CD14-positive monocyte (primary cell): ENCODE measurements around the gene EPS8L1. TPM values are rescaled to one million over a fixed set of nuclear protein-coding genes. Genes with fewer than 3 reads are reported as not detected.
"Not testable (repeated sequence)": the region's sequence is repeated elsewhere in the genome, so short reads cannot be mapped to it uniquely, and the experiment has no call there.

Source experiments
- DNase-seq, 3 donors: peaks; one replicate each; pipeline ENCODE4 v3.0.0-alpha.2; 2011 to 2022
- H2AFZ ChIP-seq: 2 replicates; pipeline ENCODE4 v1.6.0; 2012; ENCODE audit warnings: mild to moderate bottlenecking, low read depth, low read length, inconsistent platforms; ENCODE audit not compliant: insufficient read depth, poor library complexity, severe bottlenecking
- H3K27ac ChIP-seq, 2 donors: 1 replicate in 1 of 2; 2 replicates in 1 of 2; pipeline ENCODE4 v1.5.1; 2012 to 2013; ENCODE audit warnings: low read length in 2 of 2, control low read depth in 1 of 2, inconsistent platforms in 1 of 2, low read depth in 1 of 2, mild to moderate bottlenecking in 1 of 2
- H3K27me3 ChIP-seq, 2 donors: one replicate each; pipeline versions ENCODE4 v1.6.0 to v1.6.1; 2011 to 2013; ENCODE audit warnings: low read length in 2 of 2; ENCODE audit not compliant: control insufficient read depth in 2 of 2, insufficient read depth in 2 of 2
- H3K36me3 ChIP-seq, 2 donors: replicated peaks in 1 of 2; 1 replicate in 1 of 2; 2 replicates in 1 of 2; pipeline versions ENCODE4 v1.5.1 to v1.6.1; 2012 to 2013; ENCODE audit warnings: low read length in 2 of 2, control low read depth in 1 of 2, inconsistent platforms in 1 of 2, mild to moderate bottlenecking in 1 of 2; ENCODE audit not compliant: insufficient read depth in 2 of 2, control insufficient read depth in 1 of 2
- H3K4me1 ChIP-seq, 2 donors: 1 replicate in 1 of 2; 2 replicates in 1 of 2; pipeline versions ENCODE4 v1.5.1 to v1.6.1; 2012 to 2013; ENCODE audit warnings: low read length in 2 of 2, control low read depth in 1 of 2, inconsistent platforms in 1 of 2, mild to moderate bottlenecking in 1 of 2, moderate library complexity in 1 of 2; ENCODE audit not compliant: insufficient read depth in 2 of 2, control insufficient read depth in 1 of 2
- H3K4me2 ChIP-seq: replicated peaks from 2 replicates; pipeline ENCODE3; 2012; ENCODE audit warnings: low read length, moderate library complexity, mild to moderate bottlenecking; ENCODE audit not compliant: poor library complexity, severe bottlenecking; ENCODE audit errors: extremely low read depth
- H3K4me3 ChIP-seq, 3 experiments: fragments of 200-600 bp in 1 of 3; sonication (generic) in 1 of 3; replicated peaks in 1 of 3; 1 replicate in 2 of 3; 2 replicates in 1 of 3; pipeline ENCODE4 v1.5.1; 2011 to 2013; ENCODE audit warnings: low read length in 3 of 3, mild to moderate bottlenecking in 3 of 3, control low read depth in 2 of 3, low read depth in 2 of 3, inconsistent platforms in 1 of 3, moderate library complexity in 1 of 3
- H3K79me2 ChIP-seq: 2 replicates; pipeline ENCODE4 v1.6.0; 2012; ENCODE audit warnings: mild to moderate bottlenecking, control low read depth, inconsistent platforms, low read length, moderate library complexity; ENCODE audit not compliant: insufficient read depth
- H3K9ac ChIP-seq: 2 replicates; pipeline ENCODE4 v1.6.0; 2017; ENCODE audit warnings: low read length, mild to moderate bottlenecking; ENCODE audit not compliant: insufficient read depth, poor library complexity, severe bottlenecking
- H3K9me3 ChIP-seq, 2 donors: replicated peaks in 1 of 2; 1 replicate in 1 of 2; 2 replicates in 1 of 2; pipeline versions ENCODE4 v1.5.1 to v1.6.1; 2012 to 2013; ENCODE audit warnings: low read length in 2 of 2, control low read depth in 1 of 2; ENCODE audit not compliant: control insufficient read depth in 1 of 2, insufficient read depth in 1 of 2
- H4K20me1 ChIP-seq: 2 replicates; pipeline ENCODE4 v1.6.0; 2012; ENCODE audit warnings: mild to moderate bottlenecking, low read length, control low read depth, moderate library complexity; ENCODE audit not compliant: insufficient read depth
- H3K27ac Mint-ChIP-seq, 7 donors: one replicate each; pipeline ENCODE4 v1.8.0; 2020; ENCODE audit warnings: mild to moderate bottlenecking in 7 of 7, mixed read lengths in 7 of 7, moderate library complexity in 6 of 7, inconsistent platforms in 2 of 7
- H3K27me3 Mint-ChIP-seq, 3 donors: one replicate each; pipeline ENCODE4 v1.8.0; 2021 to 2022; ENCODE audit warnings: low read depth in 3 of 3, mild to moderate bottlenecking in 3 of 3, mixed read lengths in 3 of 3, moderate library complexity in 3 of 3, inconsistent platforms in 1 of 3
- H3K36me3 Mint-ChIP-seq, 2 donors: one replicate each; pipeline ENCODE4 v1.8.0; 2020; ENCODE audit warnings: mixed read lengths in 2 of 2, inconsistent platforms in 1 of 2, mild to moderate bottlenecking in 1 of 2
- H3K4me1 Mint-ChIP-seq: one replicate; pipeline ENCODE4 v1.8.0; 2020; ENCODE audit warnings: mild to moderate bottlenecking, mixed read lengths
- H3K4me3 Mint-ChIP-seq, 2 donors: one replicate each; pipeline ENCODE4 v1.8.0; 2020; ENCODE audit warnings: mild to moderate bottlenecking in 2 of 2, mixed read lengths in 2 of 2, moderate library complexity in 1 of 2
- H3K9me3 Mint-ChIP-seq, 7 donors: one replicate each; pipeline ENCODE4 v1.8.0; 2020 to 2022; ENCODE audit warnings: mixed read lengths in 7 of 7, mild to moderate bottlenecking in 6 of 7, moderate library complexity in 6 of 7, inconsistent platforms in 2 of 7
- CTCF ChIP-seq: fragments of 200-600 bp; IDR thresholded peaks from one replicate; pipeline ENCODE4 v1.8.0; 2022; ENCODE audit warnings: antibody characterized with exemption, mild to moderate bottlenecking
- WGBS: methylation state at CpG from one replicate; pipeline ENCODE4 v1.1.5; 2013; ENCODE audit warnings: missing lambda C conversion rate; ENCODE audit not compliant: insufficient coverage; 5-methylcytosine and 5-hydroxymethylcytosine counted together
- intact Hi-C, 2 donors: fragments of 100-400 bp; cut with micrococcal nuclease; formaldehyde crosslinking; loops; one replicate each; pipeline versions ENCODE4 v1.15.0 to v1.15.1; 2023
- polyA plus RNA-seq, 3 donors: library from polyadenylated mRNA; depleted of rRNA in 1 of 3; unstranded in 2 of 3; stranded (reverse) in 1 of 3; fragments of 300-500 nt in 2 of 3; fragments of >200 nt in 1 of 3; fragmentation: Illumina TruSeq in 2 of 3; gene quantifications; 1 replicate in 2 of 3; 2 replicates in 1 of 3; pipeline ENCODE4 v1.2.3, GENCODE V29; 2012 to 2021

Gene EPS8L1
- polyA plus RNA-seq, 3 donors: 1.5 to 5.0 (median 1.8) TPM

GRCh38 chr19:55040654-55041053 is 35.0 kb upstream of the EPS8L1 start:
- H3K79me2 ChIP-seq, H3K9me3 Mint-ChIP-seq, H3K9me3 ChIP-seq, DNase-seq, H3K9ac ChIP-seq, H3K4me2 ChIP-seq, H3K4me3 ChIP-seq, H3K27ac ChIP-seq, H2AFZ ChIP-seq, H3K27ac Mint-ChIP-seq: not testable (repeated sequence)
- peak overlapping the region in 1 of 2 donors; percentile 26 for H3K4me3 Mint-ChIP-seq
- Histone ChIP-seq H3K27me3 (peaks cover 2 to 26% of the 10 kb centered on the region in 2 donors), H3K36me3 (peaks cover 13 to 22% of the 10 kb centered on the region in 2 donors), H4K20me1 (peaks cover 20% of the 10 kb centered on the region), H3K4me1 (peaks cover 9 to 15% of the 10 kb centered on the region in 2 donors)
- peaks cover 15% of the 10 kb centered on the region for H3K4me1 Mint-ChIP-seq
- intact Hi-C loops: loop anchor here in 1 of 2 donors (10.0 kb wide), 1 partner anchor 46 kb away; no protein-coding TSS in a partner anchor
- WGBS: no CpG with 5 or more reads among the region's 12 CpGs
- peaks cover 23 to 40% (median 34%) of the 10 kb centered on the region in 3 donors for H3K27me3 Mint-ChIP-seq
- peaks cover 31 to 35% of the 10 kb centered on the region in 2 donors for H3K36me3 Mint-ChIP-seq

- no peaks in the 10 kb centered on the region for H3K9me3 ChIP-seq
- H3K4me3 ChIP-seq: no peak overlapping the region
- H2AFZ ChIP-seq: no peak overlapping the region
- Mint-ChIP-seq H3K36me3 (peaks cover 31 to 35% of the 10 kb centered on the region in 2 donors), H3K4me3 (peak overlapping the region in 1 of 2 donors; percentile 71), H3K4me1 (peaks cover 15% of the 10 kb centered on the region), H3K27me3 (peaks cover 23 to 40% (median 32%) of the 10 kb centered on the region in 3 donors), H3K27ac (peak overlapping the region in 1 of 7 donors; percentile 16), H3K9me3 (peaks cover 0 to 4% (median 0%) of the 10 kb centered on the region in 7 donors)
- peaks cover 13 to 23% of the 10 kb centered on the region in 2 donors for H3K36me3 ChIP-seq
- no peak for TF ChIP-seq CTCF
- peaks cover 20% of the 10 kb centered on the region for H4K20me1 ChIP-seq
- H3K4me2 ChIP-seq: peak overlapping the region; percentile 21
- H3K4me1 ChIP-seq: peaks cover 9 to 15% of the 10 kb centered on the region in 2 donors
- intact Hi-C loops: loop anchor here in 1 of 2 donors (10.0 kb wide), 1 partner anchor 46 kb away; no protein-coding TSS in a partner anchor
- 81% methylated on average over 5 of the region's 10 CpGs for WGBS
- no peak overlapping the region for H3K27ac ChIP-seq
- H3K9ac ChIP-seq: no peak overlapping the region
- peaks cover 2 to 26% of the 10 kb centered on the region in 2 donors for H3K27me3 ChIP-seq
- DNase-seq: no peak
- no peaks in the 10 kb centered on the region for H3K79me2 ChIP-seq
Observed at GRCh38 chr19:55041244-55041626, 34.4 kb upstream of the EPS8L1 start.
